Measurements from ENCODE around the gene XPR1. TPM values are rescaled to one million over a fixed set of nuclear protein-coding genes. Genes with fewer than 3 reads are reported as not detected.

XPR1 gene
- total and polyA plus RNA-seq, 2 donors (not counting 3 experiments of a cell fraction or from before 2014, with no cell fraction given) = 23.9 to 26.7 TPM

GRCh38 chr1:180640531-180640949 is 8.7 kb downstream of the XPR1 start:
- Histone ChIP-seq H3K4me1 (ENCODE audit: control insufficient read depth, extremely low read depth, insufficient read depth, low read length) (no peaks in the 10 kb centered on the region), H3K36me3 (ENCODE audit: control insufficient read depth in 2 of 2, extremely low read depth in 1 of 2, insufficient read depth in 2 of 2, low read length in 2 of 2) (no peaks in the 10 kb centered on the region), H3K27me3 (ENCODE audit: control insufficient read depth in 2 of 2, insufficient read depth in 2 of 2, low read length in 2 of 2) (no peaks in the 10 kb centered on the region), H4K20me1 (replicated peaks; ENCODE audit: control insufficient read depth, extremely low read depth, insufficient read depth, low read length) (peaks cover 5% of the 10 kb centered on the region), H3K79me2 (ENCODE audit: control insufficient read depth, insufficient read depth, low read length) (peaks cover 13% of the 10 kb centered on the region), H3K27ac (ENCODE audit: insufficient read depth, low read depth, low read length) (no peak overlapping the region), H3K4me3 (replicated peaks in 1 of 3; ENCODE audit: insufficient read depth in 1 of 3, low read depth in 1 of 3, low read length in 3 of 3) (no peak overlapping the region), H2AFZ (ENCODE audit: low read depth, low read length) (no peak overlapping the region), H3K9ac (replicated peaks; ENCODE audit: extremely low read depth, insufficient read depth, low read length) (no peak overlapping the region), H3K9me1 (replicated peaks; ENCODE audit: control insufficient read depth, extremely low read depth, insufficient read depth, low read length) (no peaks in the 10 kb centered on the region), H3K9me3 (replicated peaks; ENCODE audit: control insufficient read depth, insufficient read depth, low read length) (no peaks in the 10 kb centered on the region), H3K4me2 (ENCODE audit: insufficient read depth, low read length) (no peak overlapping the region)
- POLR2A ChIA-PET = no interaction called here
- CTCF ChIA-PET = interaction anchor here (0.9 to 1.6 kb wide), 2 partner anchors 11 to 222 kb away, joined by 3 to 5 read pairs; no protein-coding TSS in a partner anchor
- dilution Hi-C loops (cut with MboI; ENCODE audit: extremely low pct_ligation_motif_present, low sequenced_read_pairs) = no loop called here
- no peak for TF ChIP-seq MAX (IDR thresholded peaks at IDR 0.05; ENCODE audit: insufficient read depth, insufficient read length)
- no peak for TF ChIP-seq POLR2AphosphoS5 (IDR thresholded peaks at IDR 0.05; ENCODE audit: insufficient read depth, low read depth, low read length)
- no peak for TF ChIP-seq JUN (IDR thresholded peaks at IDR 0.05; ENCODE audit: borderline replicate concordance, insufficient read depth, insufficient read length, low read depth)
- no peak for TF ChIP-seq FOS (IDR thresholded peaks at IDR 0.05; ENCODE audit: borderline replicate concordance, insufficient read depth, low read length)
- TF ChIP-seq GATA2 (IDR thresholded peaks at IDR 0.05; ENCODE audit: insufficient read depth, insufficient read length, low read depth, low read length) = no peak
- no peak for TF ChIP-seq EZH2 (IDR thresholded peaks at IDR 0.05; ENCODE audit: borderline replicate concordance, low read depth, low read length, severe bottlenecking)
- no peak for TF ChIP-seq CTCF (IDR thresholded peaks at IDR 0.05; ENCODE audit: extremely low read depth in 1 of 2, insufficient read depth in 1 of 2, low read depth in 1 of 2, low read length in 2 of 2)
- no peak for TF ChIP-seq POLR2A (IDR thresholded peaks at IDR 0.05; ENCODE audit: low read depth, low read length)
- no peak for TF ChIP-seq MYC (IDR thresholded peaks at IDR 0.05; ENCODE audit: low read depth, low read length)
- no TSS peak for BruUV-seq (replicated peaks)
- no peak for FAIRE-seq
- intact Hi-C loops (cut with micrococcal nuclease) = no loop called here
- DNase-seq (ENCODE audit: low read depth, low spot score) = no peak

Measured in endothelial cell of umbilical vein (primary cell).